Body of pancreas (tissue), 4 donors: ENCODE measurements around the gene GINS2. TPM values are rescaled to one million over a fixed set of nuclear protein-coding genes. Genes with fewer than 3 reads are reported as not detected.

Source experiments
- ATAC-seq: fragments of 150-250 bp; one replicate; pipeline ENCODE4 v1.9.1; 2016
- DNase-seq, 4 donors: peaks; one replicate each; pipeline ENCODE4 v3.0.0-alpha.2; 2019
- H3K27ac ChIP-seq, 4 donors: fragments of 200-600 bp; sonication (generic); 1 replicate in 3 of 4; 2 replicates in 1 of 4; pipeline versions ENCODE4 v1.5.1 to v1.6.1; 2016 to 2019; ENCODE audit warnings: mild to moderate bottlenecking in 1 of 4, mixed read lengths in 1 of 4, moderate library complexity in 1 of 4
- H3K27me3 ChIP-seq, 2 donors: fragments of 200-600 bp; sonication (generic); one replicate each; pipeline ENCODE4 v1.6.0; 2016; ENCODE audit warnings: mild to moderate bottlenecking in 1 of 2
- H3K36me3 ChIP-seq, 2 donors: fragments of 200-600 bp; sonication (generic); replicated peaks in 1 of 2; 2 replicates each; pipeline ENCODE4 v1.5.1; 2016; ENCODE audit warnings: low read depth in 2 of 2; ENCODE audit not compliant: insufficient read depth in 1 of 2
- H3K4me1 ChIP-seq: fragments of 200-600 bp; sonication (generic); one replicate; pipeline ENCODE4 v1.6.0; 2016
- H3K4me3 ChIP-seq, 2 donors: fragments of 200-600 bp; sonication (generic); 1 replicate in 1 of 2; 2 replicates in 1 of 2; pipeline ENCODE4 v1.5.1; 2016 to 2019
- H3K9me3 ChIP-seq, 3 donors: fragments of 200-600 bp; sonication (generic); 1 replicate in 2 of 3; 2 replicates in 1 of 3; pipeline ENCODE4 v1.5.1; 2016
- CTCF ChIP-seq, 7 experiments: fragments of 450-650 bp in 4 of 7; fragments of 200-600 bp in 3 of 7; sonication (generic) in 3 of 7; IDR thresholded peaks; one replicate each; pipeline ENCODE4 v1.5.1; 2016 to 2019; ENCODE audit warnings: antibody characterized with exemption in 7 of 7
- POLR2A ChIP-seq, 3 donors: fragments of 450-650 bp; IDR thresholded peaks; one replicate each; pipeline ENCODE4 v1.6.1; 2016; ENCODE audit warnings: antibody characterized with exemption in 3 of 3, mild to moderate bottlenecking in 2 of 3
- WGBS, 2 donors: methylation state at CpG; one replicate each; pipeline ENCODE4 v1.1.5; 2017; 5-methylcytosine and 5-hydroxymethylcytosine counted together
- intact Hi-C: fragments of 100-400 bp; cut with DNase I; formaldehyde crosslinking; loops from one replicate; pipeline ENCODE4 v1.15.1; 2023
- total RNA-seq, 2 donors: library from RNA; depleted of rRNA; stranded (reverse); fragments of >200 nt; gene quantifications; one replicate each; pipeline ENCODE4 v1.1.0, GENCODE V29; 2016

Gene GINS2
- total RNA-seq, 2 donors from 2014 or later, result 0.26 to 0.33 TPM

GRCh38 chr16:85650135-85650843 is 38.5 kb downstream of the GINS2 start:
- intact Hi-C loops, result no loop called here
- DNase-seq, result no peak
- Histone ChIP-seq H3K27me3 (no peaks in the 10 kb centered on the region), H3K27ac (no peak overlapping the region), H3K36me3 (peaks cover 4 to 5% of the 10 kb centered on the region in 2 donors), H3K9me3 (no peaks in the 10 kb centered on the region), H3K4me1 (peaks cover 24% of the 10 kb centered on the region), H3K4me3 (no peak overlapping the region)
- WGBS, 2 donors, result 86 to 89% methylated on average over 29 of the region's 39 CpGs
- ATAC-seq, result no peak
- TF ChIP-seq POLR2A (IDR thresholded peaks at IDR 0.05) (no peak), CTCF (IDR thresholded peaks at IDR 0.05) (no peak)

GRCh38 chr16:85649411-85650134 is 39.2 kb downstream of the GINS2 start:
- 75 to 80% methylated on average over 7 to 16 of the region's 16 CpGs for WGBS, 2 donors
- no peak overlapping the region for H3K27ac ChIP-seq
- no peak for DNase-seq
- no peak overlapping the region for H3K4me3 ChIP-seq
- peaks cover 0 to under 1% of the 10 kb centered on the region in 2 donors for H3K36me3 ChIP-seq
- TF ChIP-seq POLR2A (IDR thresholded peaks at IDR 0.05), result no peak
- no peak for TF ChIP-seq CTCF (IDR thresholded peaks at IDR 0.05)
- intact Hi-C loops, result no loop called here
- ATAC-seq, result no peak
- no peaks in the 10 kb centered on the region for H3K27me3 ChIP-seq
- H3K4me1 ChIP-seq, result peaks cover 24% of the 10 kb centered on the region
- H3K9me3 ChIP-seq, result no peaks in the 10 kb centered on the region

- Histone ChIP-seq H3K27me3 (no peaks in the 10 kb centered on the region), H3K9me3 (no peaks in the 10 kb centered on the region), H3K4me3 (no peak overlapping the region), H3K36me3 (no peaks in the 10 kb centered on the region), H3K27ac (no peak overlapping the region), H3K4me1 (peaks cover 24% of the 10 kb centered on the region)
- no peak for ATAC-seq
- TF ChIP-seq CTCF (IDR thresholded peaks at IDR 0.05), result no peak
- TF ChIP-seq POLR2A (IDR thresholded peaks at IDR 0.05), result no peak
- intact Hi-C loops, result no loop called here
- 72 to 85% methylated on average over 13 to 14 of the region's 14 CpGs for WGBS, 2 donors
- no peak for DNase-seq
These were observed 39.9 kb downstream of the GINS2 start for GRCh38 chr16:85648805-85649204.

- no peak for TF ChIP-seq CTCF (IDR thresholded peaks at IDR 0.05)
- no peak for TF ChIP-seq POLR2A (IDR thresholded peaks at IDR 0.05)
- H3K4me1 ChIP-seq, result peaks cover 23% of the 10 kb centered on the region
- WGBS, 2 donors, result 78 to 89% methylated on average over 10 to 21 of the region's 26 CpGs
These were observed 40.6 kb downstream of the GINS2 start for GRCh38 chr16:85648070-85648714.

More at GRCh38 chr16:85648070-85648714, 40.6 kb downstream of the GINS2 start:
- DNase-seq (no peak), ATAC-seq (no peak)
- H3K4me3 ChIP-seq, result no peak overlapping the region
- intact Hi-C loops, result no loop called here
- no peaks in the 10 kb centered on the region for H3K36me3 ChIP-seq
- H3K9me3 ChIP-seq, result no peaks in the 10 kb centered on the region
- H3K27me3 ChIP-seq, result no peaks in the 10 kb centered on the region
- H3K27ac ChIP-seq, result no peak overlapping the region
